ENCODE results near the gene CCDC12.

- no peak for TF ChIP-seq POLR2A (IDR thresholded peaks at IDR 0.05)
- TF ChIP-seq CTCF (IDR thresholded peaks at IDR 0.05), result no peak
- no peak for TF ChIP-seq EP300 (IDR thresholded peaks at IDR 0.05)
- no peak for TF ChIP-seq POLR2AphosphoS5 (IDR thresholded peaks at IDR 0.05)
Observed at GRCh38 chr3:46990573-46991374, 14.2 kb upstream of the CCDC12 start.

All from sigmoid colon (tissue), 4 donors.